A673 (cell line): ENCODE measurements around the gene GNA14.

ENCODE experiments used
- EZH2 ChIP-seq: fragments of 200-600 bp; sonication (generic); IDR thresholded peaks from 2 replicates; pipeline ENCODE4 v1.6.1; 2017; ENCODE audit warnings: borderline replicate concordance, low read depth, mild to moderate bottlenecking, mixed read lengths, antibody characterized with exemption, low read length; ENCODE audit not compliant: poor library complexity, severe bottlenecking
- TF ChIP-seq, protein P1 (sequence below): fragments of 300-800, 200-600 bp; sonication (generic); conservative IDR thresholded peaks from 2 replicates; pipeline ENCODE4 v1.5.1; 2017; ENCODE audit warnings: low read depth, mild to moderate bottlenecking, antibody characterized with exemption, low read length, moderate library complexity, mixed read lengths

DNA sequence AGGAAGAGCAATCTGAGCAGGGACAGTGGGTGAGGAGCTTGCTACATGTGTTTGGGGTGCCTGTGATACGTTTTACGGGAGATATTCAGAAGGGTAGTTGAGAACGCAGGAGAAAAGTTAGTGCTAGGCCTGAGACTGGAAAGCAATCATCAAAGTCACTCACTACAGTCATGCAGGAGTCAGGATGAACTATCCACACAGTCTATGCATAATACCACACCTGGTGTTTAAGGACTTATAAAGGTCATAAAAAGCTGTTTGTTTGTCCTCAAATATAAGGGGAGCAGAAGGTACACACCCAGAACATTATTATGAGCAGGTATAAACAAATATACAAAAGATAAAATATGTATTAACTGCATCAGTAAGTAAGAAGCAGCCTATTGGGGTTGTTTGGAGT lies 176.6 kb downstream of the GNA14 start:
- TF ChIP-seq, protein P1, sequence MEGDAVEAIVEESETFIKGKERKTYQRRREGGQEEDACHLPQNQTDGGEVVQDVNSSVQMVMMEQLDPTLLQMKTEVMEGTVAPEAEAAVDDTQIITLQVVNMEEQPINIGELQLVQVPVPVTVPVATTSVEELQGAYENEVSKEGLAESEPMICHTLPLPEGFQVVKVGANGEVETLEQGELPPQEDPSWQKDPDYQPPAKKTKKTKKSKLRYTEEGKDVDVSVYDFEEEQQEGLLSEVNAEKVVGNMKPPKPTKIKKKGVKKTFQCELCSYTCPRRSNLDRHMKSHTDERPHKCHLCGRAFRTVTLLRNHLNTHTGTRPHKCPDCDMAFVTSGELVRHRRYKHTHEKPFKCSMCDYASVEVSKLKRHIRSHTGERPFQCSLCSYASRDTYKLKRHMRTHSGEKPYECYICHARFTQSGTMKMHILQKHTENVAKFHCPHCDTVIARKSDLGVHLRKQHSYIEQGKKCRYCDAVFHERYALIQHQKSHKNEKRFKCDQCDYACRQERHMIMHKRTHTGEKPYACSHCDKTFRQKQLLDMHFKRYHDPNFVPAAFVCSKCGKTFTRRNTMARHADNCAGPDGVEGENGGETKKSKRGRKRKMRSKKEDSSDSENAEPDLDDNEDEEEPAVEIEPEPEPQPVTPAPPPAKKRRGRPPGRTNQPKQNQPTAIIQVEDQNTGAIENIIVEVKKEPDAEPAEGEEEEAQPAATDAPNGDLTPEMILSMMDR, result no peak
- TF ChIP-seq EZH2, result no peak
